ENCODE measurements around the gene FIGN. TPM values are rescaled to one million over a fixed set of nuclear protein-coding genes. Genes with fewer than 3 reads are reported as not detected.

The FIGN gene
- total and polyA plus RNA-seq, 10 of the 15 experiments (the other 5 are each of a cell fraction or from before 2014, with no cell fraction given): under 0.01 to 0.01 TPM; not detected in 8

- TF ChIP-seq NKRF (conservative IDR thresholded peaks at IDR 0.05) (no peak), CHD1 (IDR thresholded peaks at IDR 0.05; ENCODE audit: low read depth, low read length) (no peak), WRNIP1 (IDR thresholded peaks at IDR 0.05; ENCODE audit: borderline replicate concordance, low read depth, low read length) (no peak), TCF3 (IDR thresholded peaks at IDR 0.05; ENCODE audit: borderline replicate concordance, insufficient read depth, low read depth, low read length) (no peak), BCLAF1 (IDR thresholded peaks at IDR 0.05) (no peak)
Observed at GRCh38 chr2:163657281-163657656, 78.5 kb downstream of the FIGN start (continued).

GRCh38 chr2:163656622-163657280, 79.1 kb downstream of the FIGN start:
- no peak overlapping the region for H2AFZ ChIP-seq (ENCODE audit: control insufficient read depth, low read depth, low read length)
- SMC1A ChIA-PET (ENCODE audit: uncharacterized antibody, unreplicated experiment): interaction anchor here (1.0 kb wide), 1 partner anchor 10 kb away, joined by 4 read pairs; no protein-coding TSS in a partner anchor
- H3K79me2 ChIP-seq (ENCODE audit: control insufficient read depth, insufficient read depth, low read length): no peaks in the 10 kb centered on the region
- H3K9ac ChIP-seq (ENCODE audit: control insufficient read depth, insufficient read depth, low read length): no peak overlapping the region
- POLR2A ChIA-PET: no interaction called here
- CTCF ChIA-PET: no interaction called here
- intact Hi-C loops (cut with micrococcal nuclease; ENCODE audit: unreplicated experiment): no loop called here
- no peak overlapping the region for H3K27ac ChIP-seq (ENCODE audit: control insufficient read depth, insufficient read depth)
- no peak overlapping the region for H3K4me3 ChIP-seq
- BruUV-seq (replicated peaks): no TSS peak
- ATAC-seq (no peak), FAIRE-seq (no peak), DNase-seq (ENCODE audit: low read depth, low spot score) (no peak)
- in situ Hi-C loops (cut with MboI): no loop called here
- H3K4me2 ChIP-seq (ENCODE audit: control insufficient read depth, insufficient read depth): no peak overlapping the region
- no peaks in the 10 kb centered on the region; a peak in 1 of 4 replicates for H3K27me3 ChIP-seq (replicated peaks in 1 of 2; ENCODE audit: control insufficient read depth in 2 of 2, insufficient read depth in 2 of 2, low read length in 1 of 2)
- H3K9me3 ChIP-seq (replicated peaks; ENCODE audit: control insufficient read depth, insufficient read depth, low read length): no peaks in the 10 kb centered on the region
- H3K36me3 ChIP-seq (ENCODE audit: control insufficient read depth in 2 of 2, insufficient read depth in 2 of 2, low read length in 1 of 2): no peaks in the 10 kb centered on the region
- H4K20me1 ChIP-seq (ENCODE audit: control insufficient read depth, insufficient read depth): no peaks in the 10 kb centered on the region
- RAD21 ChIA-PET (ENCODE audit: unreplicated experiment): interaction anchor here (0.6 kb wide), 1 partner anchor 40 kb away, joined by 3 read pairs; no protein-coding TSS in a partner anchor
- 46% methylated on average over 2 of the region's 2 CpGs for WGBS (ENCODE audit: insufficient coverage, insufficient replicate concordance, low lambda C conversion rate, missing lambda C conversion rate)
- H3K4me1 ChIP-seq (ENCODE audit: control insufficient read depth, insufficient read depth, low read length): no peaks in the 10 kb centered on the region
- no peak for TF ChIP-seq ZNF384 (IDR thresholded peaks at IDR 0.05; ENCODE audit: borderline replicate concordance, low read depth, low read length)
- TF ChIP-seq SIN3A (IDR thresholded peaks at IDR 0.05; ENCODE audit: low read depth, low read length): no peak
- no peak for TF ChIP-seq MYB (IDR thresholded peaks at IDR 0.05; ENCODE audit: borderline replicate concordance, low read depth, low read length)
- TF ChIP-seq PAX8 (IDR thresholded peaks at IDR 0.05): no peak
- no peak for TF ChIP-seq NFYA (IDR thresholded peaks at IDR 0.05; ENCODE audit: borderline replicate concordance, low read depth, low read length)
- no peak for TF ChIP-seq NR2F1 (conservative IDR thresholded peaks at IDR 0.05)
- TF ChIP-seq BCL3 (IDR thresholded peaks at IDR 0.05; ENCODE audit: borderline replicate concordance, insufficient read depth, low read depth, low read length, poor library complexity, severe bottlenecking): no peak
- TF ChIP-seq RELB (IDR thresholded peaks at IDR 0.05; ENCODE audit: low read depth): no peak
- no peak for TF ChIP-seq CREB1 (IDR thresholded peaks at IDR 0.05; ENCODE audit: low read depth)
